Measurements from ENCODE around the gene CTNNBL1. TPM values are rescaled to one million over a fixed set of nuclear protein-coding genes. Genes with fewer than 3 reads are reported as not detected.

CTNNBL1 gene
- total RNA-seq, 1 donor: 23.3 TPM

- DNase-seq (ENCODE audit: low read depth): no peak
- no peak overlapping the region for H3K4me3 ChIP-seq (ENCODE audit: low read depth, low read length)
- no peak for TF ChIP-seq CTCF (IDR thresholded peaks at IDR 0.05; ENCODE audit: insufficient read depth, low read depth, low read length)
These were observed 224.2 kb downstream of the CTNNBL1 start for GRCh38 chr20:37918035-37918434.

GRCh38 chr20:37919389-37920040 lies 225.7 kb downstream of the CTNNBL1 start:
- TF ChIP-seq CTCF (IDR thresholded peaks at IDR 0.05; ENCODE audit: insufficient read depth, low read depth, low read length): no peak
- no peak for DNase-seq (ENCODE audit: low read depth)
- no peak overlapping the region for H3K4me3 ChIP-seq (ENCODE audit: low read depth, low read length)

GRCh38 chr20:37920270-37920669 lies 226.4 kb downstream of the CTNNBL1 start:
- DNase-seq (ENCODE audit: low read depth): no peak
- no peak overlapping the region for H3K4me3 ChIP-seq (ENCODE audit: low read depth, low read length)
- no peak for TF ChIP-seq CTCF (IDR thresholded peaks at IDR 0.05; ENCODE audit: insufficient read depth, low read depth, low read length)

- no peak for TF ChIP-seq CTCF (IDR thresholded peaks at IDR 0.05; ENCODE audit: insufficient read depth, low read depth, low read length)
- no peak for DNase-seq (ENCODE audit: low read depth)
- no peak overlapping the region for H3K4me3 ChIP-seq (ENCODE audit: low read depth, low read length)
These were observed 227.0 kb downstream of the CTNNBL1 start for GRCh38 chr20:37920679-37921322.

GRCh38 chr20:37921341-37921929 lies 227.6 kb downstream of the CTNNBL1 start:
- no peak overlapping the region for H3K4me3 ChIP-seq (ENCODE audit: low read depth, low read length)
- DNase-seq (ENCODE audit: low read depth): no peak
- TF ChIP-seq CTCF (IDR thresholded peaks at IDR 0.05; ENCODE audit: insufficient read depth, low read depth, low read length): no peak

Other genes starting within 250 kb of the CTNNBL1 start
- gene NNAT, start 172.8 kb upstream of the CTNNBL1 start, total RNA-seq: 1.3 and 1.6 TPM in 2 replicates
- gene BLCAP, start 166.2 kb upstream of the CTNNBL1 start, total RNA-seq: 37.7 and 55.7 TPM in 2 replicates
- 0.32 and 1.3 TPM in 2 replicates for gene VSTM2L, start 209.1 kb downstream of the CTNNBL1 start, total RNA-seq

All from fibroblast of villous mesenchyme (primary cell).